Suprapubic skin (tissue), 4 donors: ENCODE results near the gene GSC.

ENCODE experiments used
- CTCF ChIP-seq, 2 donors: fragments of 200-600 bp in 1 of 2; fragments of 450-650 bp in 1 of 2; sonication (generic) in 1 of 2; IDR thresholded peaks; one replicate each; pipeline ENCODE4 v1.5.1; 2016 to 2019; ENCODE audit warnings: antibody characterized with exemption in 2 of 2, mild to moderate bottlenecking in 1 of 2, moderate library complexity in 1 of 2
- EP300 ChIP-seq: sonication (generic); formaldehyde crosslinking; IDR thresholded peaks from one replicate; pipeline ENCODE4 v1.6.1; 2017; ENCODE audit warnings: antibody characterized with exemption
- POLR2A ChIP-seq, 2 donors: fragments of 450-650 bp; IDR thresholded peaks; one replicate each; pipeline ENCODE4 v1.6.1; 2017; ENCODE audit warnings: antibody characterized with exemption in 2 of 2, mild to moderate bottlenecking in 2 of 2, moderate library complexity in 2 of 2
- POLR2AphosphoS5 ChIP-seq, 3 donors: sonication (generic); formaldehyde crosslinking; IDR thresholded peaks; one replicate each; pipeline ENCODE4 v1.6.1; 2017; ENCODE audit warnings: antibody characterized with exemption in 3 of 3

- TF ChIP-seq CTCF (IDR thresholded peaks at IDR 0.05) (no peak), POLR2AphosphoS5 (IDR thresholded peaks at IDR 0.05) (no peak), POLR2A (IDR thresholded peaks at IDR 0.05) (no peak), EP300 (no peak)
Measured at GRCh38 chr14:94775091-94775870, 5.4 kb upstream of the GSC start.
